Measurements from ENCODE around the gene FIBCD1.

FIBCD1 gene

DNA sequence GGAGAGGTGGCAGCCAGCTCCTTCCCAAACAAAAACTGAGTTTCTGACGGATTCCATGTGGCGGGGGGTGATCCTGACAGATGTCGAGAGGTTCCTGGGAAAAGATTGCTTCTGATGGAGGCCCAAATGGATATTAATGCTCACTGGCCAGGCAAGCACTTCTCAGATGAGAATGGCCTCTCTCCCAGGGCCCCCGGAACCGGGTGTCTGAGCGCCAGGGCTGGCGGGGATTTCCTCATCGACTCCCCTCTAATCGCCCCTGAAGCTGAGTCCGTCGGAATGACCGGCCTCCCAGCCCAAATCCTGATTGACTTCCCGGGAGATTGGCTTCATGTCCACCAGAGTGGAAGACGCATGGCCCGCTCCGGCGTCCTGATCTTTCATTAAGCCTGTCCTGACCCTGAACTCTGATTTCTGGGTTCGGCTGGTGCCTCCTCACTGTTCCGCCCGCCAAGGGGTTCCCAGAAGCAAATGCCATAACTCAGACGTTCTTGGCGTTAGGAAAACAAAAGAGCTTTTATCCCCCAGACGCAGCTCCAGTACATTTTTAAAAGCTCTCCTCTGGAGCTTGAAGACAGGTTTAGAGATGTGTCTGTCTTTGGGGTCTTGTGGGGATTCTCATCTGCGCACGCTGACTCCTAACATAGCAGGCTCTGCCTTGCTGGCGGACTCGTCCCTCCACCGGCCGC is 17.6 kb downstream of the FIBCD1 start:
- TF ChIP-seq, protein P1, sequence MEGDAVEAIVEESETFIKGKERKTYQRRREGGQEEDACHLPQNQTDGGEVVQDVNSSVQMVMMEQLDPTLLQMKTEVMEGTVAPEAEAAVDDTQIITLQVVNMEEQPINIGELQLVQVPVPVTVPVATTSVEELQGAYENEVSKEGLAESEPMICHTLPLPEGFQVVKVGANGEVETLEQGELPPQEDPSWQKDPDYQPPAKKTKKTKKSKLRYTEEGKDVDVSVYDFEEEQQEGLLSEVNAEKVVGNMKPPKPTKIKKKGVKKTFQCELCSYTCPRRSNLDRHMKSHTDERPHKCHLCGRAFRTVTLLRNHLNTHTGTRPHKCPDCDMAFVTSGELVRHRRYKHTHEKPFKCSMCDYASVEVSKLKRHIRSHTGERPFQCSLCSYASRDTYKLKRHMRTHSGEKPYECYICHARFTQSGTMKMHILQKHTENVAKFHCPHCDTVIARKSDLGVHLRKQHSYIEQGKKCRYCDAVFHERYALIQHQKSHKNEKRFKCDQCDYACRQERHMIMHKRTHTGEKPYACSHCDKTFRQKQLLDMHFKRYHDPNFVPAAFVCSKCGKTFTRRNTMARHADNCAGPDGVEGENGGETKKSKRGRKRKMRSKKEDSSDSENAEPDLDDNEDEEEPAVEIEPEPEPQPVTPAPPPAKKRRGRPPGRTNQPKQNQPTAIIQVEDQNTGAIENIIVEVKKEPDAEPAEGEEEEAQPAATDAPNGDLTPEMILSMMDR (IDR thresholded peaks at IDR 0.05; ENCODE audit: insufficient read depth, low read length), result no peak
- TF ChIP-seq GABPA (IDR thresholded peaks at IDR 0.05; ENCODE audit: low read depth) (no peak), POLR2AphosphoS5 (IDR thresholded peaks at IDR 0.05; ENCODE audit: low read depth) (no peak), SPI1 (IDR thresholded peaks at IDR 0.05; ENCODE audit: borderline replicate concordance, low read depth) (no peak)
- TF ChIP-seq, protein P2, sequence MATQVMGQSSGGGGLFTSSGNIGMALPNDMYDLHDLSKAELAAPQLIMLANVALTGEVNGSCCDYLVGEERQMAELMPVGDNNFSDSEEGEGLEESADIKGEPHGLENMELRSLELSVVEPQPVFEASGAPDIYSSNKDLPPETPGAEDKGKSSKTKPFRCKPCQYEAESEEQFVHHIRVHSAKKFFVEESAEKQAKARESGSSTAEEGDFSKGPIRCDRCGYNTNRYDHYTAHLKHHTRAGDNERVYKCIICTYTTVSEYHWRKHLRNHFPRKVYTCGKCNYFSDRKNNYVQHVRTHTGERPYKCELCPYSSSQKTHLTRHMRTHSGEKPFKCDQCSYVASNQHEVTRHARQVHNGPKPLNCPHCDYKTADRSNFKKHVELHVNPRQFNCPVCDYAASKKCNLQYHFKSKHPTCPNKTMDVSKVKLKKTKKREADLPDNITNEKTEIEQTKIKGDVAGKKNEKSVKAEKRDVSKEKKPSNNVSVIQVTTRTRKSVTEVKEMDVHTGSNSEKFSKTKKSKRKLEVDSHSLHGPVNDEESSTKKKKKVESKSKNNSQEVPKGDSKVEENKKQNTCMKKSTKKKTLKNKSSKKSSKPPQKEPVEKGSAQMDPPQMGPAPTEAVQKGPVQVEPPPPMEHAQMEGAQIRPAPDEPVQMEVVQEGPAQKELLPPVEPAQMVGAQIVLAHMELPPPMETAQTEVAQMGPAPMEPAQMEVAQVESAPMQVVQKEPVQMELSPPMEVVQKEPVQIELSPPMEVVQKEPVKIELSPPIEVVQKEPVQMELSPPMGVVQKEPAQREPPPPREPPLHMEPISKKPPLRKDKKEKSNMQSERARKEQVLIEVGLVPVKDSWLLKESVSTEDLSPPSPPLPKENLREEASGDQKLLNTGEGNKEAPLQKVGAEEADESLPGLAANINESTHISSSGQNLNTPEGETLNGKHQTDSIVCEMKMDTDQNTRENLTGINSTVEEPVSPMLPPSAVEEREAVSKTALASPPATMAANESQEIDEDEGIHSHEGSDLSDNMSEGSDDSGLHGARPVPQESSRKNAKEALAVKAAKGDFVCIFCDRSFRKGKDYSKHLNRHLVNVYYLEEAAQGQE (IDR thresholded peaks at IDR 0.05; ENCODE audit: insufficient replicate concordance, low read depth), result no peak
- Histone ChIP-seq H3K4me3 (replicated peaks; ENCODE audit: insufficient read depth, low read length) (no peak overlapping the region), H3K27ac (replicated peaks) (no peak overlapping the region), H3K27me3 (ENCODE audit: insufficient read depth, poor library complexity, severe bottlenecking) (peaks cover 24% of the 10 kb centered on the region)
- DNase-seq (ENCODE audit: low read depth in 1 of 2, low spot score in 1 of 2), result no peak

DNA sequence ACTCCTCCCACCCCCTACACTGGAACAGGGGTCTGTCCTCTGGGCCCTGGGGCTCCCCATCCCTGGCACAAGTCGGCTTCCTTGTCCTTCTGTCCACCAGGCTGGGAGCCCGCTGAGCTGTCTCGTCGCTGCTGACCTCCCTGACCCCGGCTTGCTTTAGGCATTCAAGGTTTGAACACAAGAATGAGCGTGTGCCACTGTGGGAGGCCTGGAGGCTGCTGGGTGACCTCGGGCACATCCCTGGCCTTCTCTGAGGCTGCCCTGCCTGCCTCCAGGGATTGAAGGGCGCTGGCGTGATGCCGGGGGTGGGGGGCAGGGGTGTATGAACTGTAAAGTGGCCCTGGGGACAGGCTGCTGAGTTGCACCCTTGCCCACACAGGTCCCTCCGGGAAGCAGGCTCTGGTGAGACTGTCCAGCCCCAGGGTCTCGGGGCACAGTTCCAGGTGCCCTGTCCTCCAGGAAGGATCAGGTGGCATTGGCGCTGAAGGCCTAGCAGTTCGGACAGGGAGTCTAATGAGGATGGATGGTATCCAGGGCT is 18.2 kb downstream of the FIBCD1 start:
- Histone ChIP-seq H3K27me3 (ENCODE audit: insufficient read depth, poor library complexity, severe bottlenecking) (peaks cover 18% of the 10 kb centered on the region), H3K4me3 (replicated peaks; ENCODE audit: insufficient read depth, low read length) (no peak overlapping the region), H3K27ac (replicated peaks) (no peak overlapping the region)
- no peak for DNase-seq (ENCODE audit: low read depth in 1 of 2, low spot score in 1 of 2)
- TF ChIP-seq GABPA (IDR thresholded peaks at IDR 0.05; ENCODE audit: low read depth), result no peak
- TF ChIP-seq POLR2AphosphoS5 (IDR thresholded peaks at IDR 0.05; ENCODE audit: low read depth), result no peak
- TF ChIP-seq SPI1 (IDR thresholded peaks at IDR 0.05; ENCODE audit: borderline replicate concordance, low read depth), result no peak

GRCh38 chr9:130920233-130920632 is 18.8 kb downstream of the FIBCD1 start:
- Histone ChIP-seq H3K27ac (replicated peaks) (no peak overlapping the region), H3K4me3 (replicated peaks; ENCODE audit: insufficient read depth, low read length) (no peak overlapping the region), H3K27me3 (ENCODE audit: insufficient read depth, poor library complexity, severe bottlenecking) (peaks cover 12% of the 10 kb centered on the region)
- TF ChIP-seq, protein P2 (IDR thresholded peaks at IDR 0.05; ENCODE audit: insufficient replicate concordance, low read depth), result no peak
- TF ChIP-seq SPI1 (IDR thresholded peaks at IDR 0.05; ENCODE audit: borderline replicate concordance, low read depth), result no peak
- TF ChIP-seq, protein P1 (IDR thresholded peaks at IDR 0.05; ENCODE audit: insufficient read depth, low read length), result no peak
- no peak for TF ChIP-seq GABPA (IDR thresholded peaks at IDR 0.05; ENCODE audit: low read depth)
- no peak for TF ChIP-seq POLR2AphosphoS5 (IDR thresholded peaks at IDR 0.05; ENCODE audit: low read depth)
- no peak for DNase-seq (ENCODE audit: low read depth in 1 of 2, low spot score in 1 of 2)

DNA sequence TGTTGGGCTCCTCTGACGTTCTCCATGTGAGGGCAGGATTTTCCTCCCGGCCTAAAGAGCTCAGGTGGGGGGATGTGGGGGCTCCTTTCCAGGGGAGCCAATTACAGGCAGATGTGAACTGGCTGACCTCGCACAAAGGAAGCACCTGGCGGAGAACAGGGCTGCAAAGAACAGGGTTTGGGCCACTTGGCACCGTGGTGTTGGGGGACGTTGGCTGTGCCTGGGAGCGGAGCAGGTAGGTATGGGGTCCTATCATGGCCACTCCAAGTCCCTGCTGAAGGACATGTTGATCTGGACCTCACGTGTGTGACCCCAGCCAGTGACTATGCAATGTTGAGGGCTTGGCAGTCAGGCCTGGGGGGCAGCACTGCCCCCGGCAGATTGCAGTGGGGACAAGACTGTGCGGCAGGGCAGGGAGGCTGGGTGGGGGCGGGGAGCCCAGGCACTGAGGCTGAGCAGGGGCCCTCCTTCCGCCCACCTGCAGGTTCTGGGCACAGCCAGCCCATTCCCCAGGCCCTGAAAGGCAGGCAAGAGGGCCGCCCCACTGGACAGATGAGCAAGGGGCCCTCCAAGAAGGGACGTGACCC is 19.4 kb downstream of the FIBCD1 start:
- Histone ChIP-seq H3K27ac (replicated peaks) (no peak overlapping the region), H3K27me3 (ENCODE audit: insufficient read depth, poor library complexity, severe bottlenecking) (peaks cover 7% of the 10 kb centered on the region), H3K4me3 (replicated peaks; ENCODE audit: insufficient read depth, low read length) (no peak overlapping the region)
- TF ChIP-seq GABPA (IDR thresholded peaks at IDR 0.05; ENCODE audit: low read depth), result no peak
- TF ChIP-seq POLR2AphosphoS5 (IDR thresholded peaks at IDR 0.05; ENCODE audit: low read depth), result no peak
- TF ChIP-seq SPI1 (IDR thresholded peaks at IDR 0.05; ENCODE audit: borderline replicate concordance, low read depth), result no peak
- TF ChIP-seq, protein P2 (IDR thresholded peaks at IDR 0.05; ENCODE audit: insufficient replicate concordance, low read depth), result no peak
- TF ChIP-seq, protein P1 (IDR thresholded peaks at IDR 0.05; ENCODE audit: insufficient read depth, low read length), result no peak
- DNase-seq (ENCODE audit: low read depth in 1 of 2, low spot score in 1 of 2), result no peak
